Urinary bladder (tissue), 4 donors: ENCODE measurements around the gene TNNT2. TPM values are rescaled to one million over a fixed set of nuclear protein-coding genes. Genes with fewer than 3 reads are reported as not detected.

Experiments
- DNase-seq: peaks from one replicate; pipeline ENCODE4 v3.0.0-alpha.2; 2015; ENCODE audit errors: extremely low spot score
- H3K27ac ChIP-seq: one replicate; pipeline ENCODE4 v1.5.1; 2013; ENCODE audit warnings: low read depth, mild to moderate bottlenecking, moderate library complexity
- H3K36me3 ChIP-seq: one replicate; pipeline ENCODE4 v1.6.1; 2013; ENCODE audit warnings: mild to moderate bottlenecking, moderate library complexity; ENCODE audit not compliant: insufficient read depth
- H3K4me1 ChIP-seq: one replicate; pipeline ENCODE4 v1.6.1; 2013; ENCODE audit warnings: mild to moderate bottlenecking, moderate library complexity; ENCODE audit not compliant: insufficient read depth
- H3K4me3 ChIP-seq: one replicate; pipeline ENCODE4 v1.5.1; 2013; ENCODE audit warnings: low read depth, low read length
- WGBS: extraction: QIAGEN DNeasy Blood & Tissue Kit; methylation state at CpG from one replicate; pipeline ENCODE4 v1.1.7; 2013; 5-methylcytosine and 5-hydroxymethylcytosine counted together
- polyA plus RNA-seq: library from polyadenylated mRNA; stranded (reverse); fragments of 200-250 nt; gene quantifications from one replicate; pipeline ENCODE4 v1.2.3, GENCODE V29; 2013
- total RNA-seq: library from RNA; depleted of rRNA; stranded (reverse); fragments of >200 nt; gene quantifications from one replicate; pipeline ENCODE4 v1.2.3, GENCODE V29; 2014
- donor health status: healthy with polysubstance abuse.
- donor health status: healthy.

Gene TNNT2
- total and polyA plus RNA-seq, 2 donors: 15.2 to 94.9 TPM

DNA sequence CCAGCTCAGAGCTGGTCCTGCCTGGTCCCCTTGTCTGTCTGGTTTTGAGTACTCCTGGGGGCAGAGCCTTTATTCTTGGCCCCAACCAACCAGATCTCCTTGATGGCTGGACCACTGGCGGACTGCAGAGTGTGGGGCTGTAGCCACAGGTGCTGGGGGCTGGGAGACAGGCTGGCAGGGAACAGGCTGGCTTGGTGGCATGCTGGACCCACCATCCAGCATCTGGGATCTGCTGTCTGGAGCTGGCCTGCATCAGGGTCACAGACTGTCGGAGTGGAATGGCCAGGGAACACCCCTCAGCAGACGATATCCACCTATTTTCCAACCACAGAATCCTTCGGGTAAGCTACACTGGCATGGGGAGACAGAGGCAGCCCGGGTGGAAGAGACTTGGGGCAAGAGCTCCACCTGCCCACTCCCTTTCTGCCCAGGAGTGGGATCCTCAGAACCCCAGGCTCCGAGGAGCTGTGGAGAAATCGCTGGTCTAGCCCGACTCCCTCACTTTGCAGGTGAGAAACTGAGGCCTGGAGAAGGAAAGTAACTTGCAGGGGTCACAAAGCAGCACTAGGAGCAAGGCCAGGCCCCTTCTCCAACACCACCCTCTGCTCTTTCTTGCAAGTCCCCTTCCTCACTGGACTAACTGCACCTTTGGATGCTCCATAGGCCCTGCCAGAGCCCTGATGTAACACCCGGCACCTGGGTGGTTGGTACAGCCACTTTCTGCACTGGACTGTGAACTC is 40.6 kb downstream of the TNNT2 start:
- 90% methylated on average over 9 of the region's 9 CpGs for WGBS
- Histone ChIP-seq H3K27ac (no peak overlapping the region), H3K36me3 (no peaks in the 10 kb centered on the region), H3K4me3 (no peak overlapping the region), H3K4me1 (no peaks in the 10 kb centered on the region)
- DNase-seq: no peak

GRCh38 chr1:201335901-201336300 is 41.6 kb downstream of the TNNT2 start:
- no peak overlapping the region for H3K27ac ChIP-seq
- 84% methylated on average over 3 of the region's 3 CpGs for WGBS
- DNase-seq: no peak
- no peak overlapping the region for H3K4me3 ChIP-seq
- no peaks in the 10 kb centered on the region for H3K4me1 ChIP-seq
- no peaks in the 10 kb centered on the region for H3K36me3 ChIP-seq

- H3K27ac ChIP-seq: no peak overlapping the region
- no peak for DNase-seq
- H3K36me3 ChIP-seq: no peaks in the 10 kb centered on the region
- H3K4me3 ChIP-seq: no peak overlapping the region
- WGBS: 87% methylated on average over 10 of the region's 10 CpGs
- no peaks in the 10 kb centered on the region for H3K4me1 ChIP-seq
Measured at GRCh38 chr1:201335174-201335870, 42.2 kb downstream of the TNNT2 start.

DNA sequence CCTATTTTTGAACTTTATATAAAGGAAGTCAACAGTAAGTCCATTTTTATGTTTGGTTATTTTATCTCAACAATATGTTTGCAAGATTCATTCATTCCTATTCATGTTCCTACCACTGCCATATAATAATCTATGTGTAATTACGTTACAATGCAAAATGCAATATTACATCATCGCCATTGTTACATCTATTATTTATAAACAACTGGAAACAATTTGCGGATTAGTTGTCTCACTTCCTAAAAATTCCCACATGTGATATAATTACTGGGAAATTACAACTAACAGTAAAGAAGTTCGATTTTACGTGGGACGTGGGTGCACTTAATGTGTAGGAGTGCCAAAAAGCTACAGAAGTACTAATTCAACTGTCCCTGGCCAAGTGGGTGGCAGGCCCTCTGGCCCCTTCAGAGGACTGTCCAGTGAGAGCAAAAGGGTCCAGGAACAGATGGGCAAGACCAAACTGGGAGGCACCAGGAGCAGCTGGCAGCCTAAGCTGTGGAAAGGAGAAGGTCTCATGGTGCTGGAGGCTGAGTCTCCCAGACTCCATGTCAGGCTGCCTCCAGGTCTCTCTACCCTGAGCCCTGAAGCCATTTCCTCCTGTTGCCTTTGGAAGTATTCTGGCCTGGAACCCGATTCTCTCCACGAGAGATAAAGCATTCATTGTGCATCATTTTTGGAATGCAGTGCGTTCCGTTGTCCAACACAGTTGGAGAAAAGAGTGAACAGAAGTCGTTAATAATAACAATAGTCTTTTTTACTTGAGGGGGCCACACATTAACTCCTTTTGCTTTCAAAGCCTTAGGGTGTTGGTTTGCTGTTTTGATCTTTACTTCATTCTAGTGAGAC is 42.9 kb downstream of the TNNT2 start:
- Histone ChIP-seq H3K27ac (no peak overlapping the region), H3K4me3 (no peak overlapping the region), H3K4me1 (no peaks in the 10 kb centered on the region), H3K36me3 (no peaks in the 10 kb centered on the region)
- DNase-seq: no peak
- WGBS: 68% methylated on average over 11 of the region's 11 CpGs

- Histone ChIP-seq H3K4me3 (no peak overlapping the region), H3K4me1 (no peaks in the 10 kb centered on the region), H3K27ac (no peak overlapping the region), H3K36me3 (no peaks in the 10 kb centered on the region)
- no peak for DNase-seq
- 95% methylated on average over 10 of the region's 10 CpGs for WGBS
Measured at GRCh38 chr1:201332616-201333335, 44.7 kb downstream of the TNNT2 start.

DNA sequence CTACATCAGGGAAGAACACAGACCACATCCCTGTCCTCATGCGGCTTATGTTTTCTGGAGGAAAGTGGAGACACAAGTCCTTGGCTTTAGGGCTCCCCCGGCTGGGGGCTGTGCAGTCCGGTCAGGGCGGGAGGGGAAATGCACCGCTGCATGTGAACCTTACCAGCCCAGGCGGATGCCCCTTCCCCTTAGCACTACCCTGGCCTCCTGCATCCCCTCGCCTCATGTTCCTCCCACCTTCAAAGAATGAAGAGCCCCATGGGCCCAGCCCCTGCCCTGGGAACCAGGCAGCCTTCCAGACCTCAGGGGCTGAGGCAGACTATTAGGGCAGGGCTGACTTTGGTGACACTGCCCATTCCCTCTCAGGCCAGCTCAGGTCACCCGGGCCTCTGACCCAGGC is 45.5 kb downstream of the TNNT2 start:
- no peaks in the 10 kb centered on the region for H3K4me1 ChIP-seq
- H3K4me3 ChIP-seq: no peak overlapping the region
- 95% methylated on average over 8 of the region's 8 CpGs for WGBS
- no peak overlapping the region for H3K27ac ChIP-seq
- DNase-seq: no peak
- no peaks in the 10 kb centered on the region for H3K36me3 ChIP-seq

DNA sequence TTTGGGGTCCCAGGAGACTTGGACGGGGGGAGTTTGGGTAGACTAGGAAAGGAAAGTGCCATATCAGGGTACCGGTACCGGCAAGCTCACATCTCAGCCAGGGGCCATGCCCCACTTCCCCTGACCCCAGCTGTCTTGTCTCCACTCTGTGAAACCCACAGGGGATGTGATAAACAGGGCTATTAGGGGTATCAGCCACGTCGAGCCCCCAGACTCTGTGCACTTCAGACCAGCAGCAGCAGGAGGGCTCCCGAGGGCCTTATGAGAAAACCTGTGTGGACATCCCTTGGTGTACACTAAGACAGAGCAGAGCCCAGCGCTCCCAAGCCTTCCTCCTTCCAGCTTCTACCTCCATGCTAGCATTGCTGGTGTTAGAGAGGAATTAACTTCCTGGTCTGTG is 46.3 kb downstream of the TNNT2 start:
- Histone ChIP-seq H3K4me3 (no peak overlapping the region), H3K27ac (no peak overlapping the region), H3K36me3 (no peaks in the 10 kb centered on the region), H3K4me1 (no peaks in the 10 kb centered on the region)
- no peak for DNase-seq
- 91% methylated on average over 7 of the region's 7 CpGs for WGBS

- Histone ChIP-seq H3K4me3 (no peak overlapping the region), H3K36me3 (no peaks in the 10 kb centered on the region), H3K4me1 (no peaks in the 10 kb centered on the region), H3K27ac (no peak overlapping the region)
- WGBS: 94% methylated on average over 2 of the region's 2 CpGs
- DNase-seq: no peak
Measured at GRCh38 chr1:201330541-201330940, 46.9 kb downstream of the TNNT2 start.

- H3K36me3 ChIP-seq: no peaks in the 10 kb centered on the region
- 63% methylated on average over 4 of the region's 4 CpGs for WGBS
- no peak overlapping the region for H3K4me3 ChIP-seq
- no peaks in the 10 kb centered on the region for H3K4me1 ChIP-seq
- no peak overlapping the region for H3K27ac ChIP-seq
- no peak for DNase-seq
Measured at GRCh38 chr1:201329801-201330200, 47.7 kb downstream of the TNNT2 start.

GRCh38 chr1:201329286-201329685 is 48.2 kb downstream of the TNNT2 start:
- no peak for DNase-seq
- Histone ChIP-seq H3K4me3 (no peak overlapping the region), H3K4me1 (no peaks in the 10 kb centered on the region), H3K27ac (no peak overlapping the region), H3K36me3 (no peaks in the 10 kb centered on the region)
- 44% methylated on average over 2 of the region's 2 CpGs for WGBS

- Histone ChIP-seq H3K36me3 (no peaks in the 10 kb centered on the region), H3K4me1 (no peaks in the 10 kb centered on the region), H3K4me3 (no peak overlapping the region), H3K27ac (no peak overlapping the region)
- 83% methylated on average over 4 of the region's 4 CpGs for WGBS
- DNase-seq: no peak
Measured at GRCh38 chr1:201328576-201328975, 48.9 kb downstream of the TNNT2 start.

DNA sequence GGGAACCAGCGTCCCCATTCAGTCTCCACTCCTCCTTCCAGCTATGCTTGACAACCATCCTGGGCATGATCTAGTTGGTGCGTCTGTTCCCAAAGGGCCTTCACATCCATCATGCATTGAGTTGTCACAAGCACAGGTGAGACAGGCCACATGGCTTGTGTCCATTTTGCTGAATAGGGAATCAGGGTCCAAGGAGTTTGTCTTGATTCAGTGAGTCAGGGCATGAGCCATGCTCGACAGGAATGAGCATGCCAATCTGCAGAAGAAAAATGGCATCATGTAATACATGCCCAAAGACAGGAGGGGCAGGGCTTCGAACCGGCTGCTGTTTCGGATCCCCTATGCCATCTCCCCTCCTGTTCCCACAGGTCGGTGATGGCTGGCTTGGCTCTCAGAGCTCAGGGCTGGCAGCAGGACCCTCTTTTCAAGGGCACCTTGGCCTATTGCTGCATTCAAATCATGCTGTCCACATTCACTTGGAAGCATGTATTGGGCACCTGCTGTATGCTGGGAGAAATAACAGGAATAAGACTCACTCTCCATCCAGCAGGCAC is 49.7 kb downstream of the TNNT2 start:
- no peak for DNase-seq
- H3K27ac ChIP-seq: no peak overlapping the region
- H3K4me3 ChIP-seq: no peak overlapping the region
- no peaks in the 10 kb centered on the region for H3K36me3 ChIP-seq
- 96% methylated on average over 7 of the region's 7 CpGs for WGBS
- H3K4me1 ChIP-seq: no peaks in the 10 kb centered on the region

- Histone ChIP-seq H3K27ac (no peak overlapping the region), H3K4me1 (no peaks in the 10 kb centered on the region), H3K4me3 (no peak overlapping the region), H3K36me3 (no peaks in the 10 kb centered on the region)
- no peak for DNase-seq
- WGBS: 92% methylated on average over 4 of the region's 4 CpGs
Measured at GRCh38 chr1:201326710-201327109, 50.8 kb downstream of the TNNT2 start.
